GM12878 (cell line): ENCODE measurements around the gene ANKRD55. TPM values are rescaled to one million over a fixed set of nuclear protein-coding genes. Genes with fewer than 3 reads are reported as not detected.
A peak's percentile ranks its signal among the peaks of the same experiment; 100 is the strongest.

Experiments used
- BACH1 ChIP-seq: fragments of 450-650 bp; IDR thresholded peaks from 2 replicates; pipeline ENCODE4 v1.6.1; 2017; ENCODE audit warnings: mild to moderate bottlenecking, borderline replicate concordance
- BMI1 ChIP-seq: fragments of 450-650 bp; IDR thresholded peaks from 2 replicates; pipeline ENCODE4 v1.6.1; 2016; ENCODE audit warnings: mild to moderate bottlenecking, moderate library complexity, borderline replicate concordance
- EP300 ChIP-seq, 2 experiments: fragments of 150-350 bp in 1 of 2; IDR thresholded peaks; 2 replicates each; pipeline ENCODE4 v1.6.1; 2011 to 2012; ENCODE audit warnings: low read depth in 2 of 2, low read length in 2 of 2, borderline replicate concordance in 1 of 2, improper control_type of control experiment in 1 of 2, inconsistent platforms in 1 of 2; ENCODE audit not compliant: control insufficient read depth in 1 of 2
- KLF5 ChIP-seq: fragments of 450-650 bp; IDR thresholded peaks from 2 replicates; pipeline ENCODE4 v1.6.1; 2014; ENCODE audit warnings: mild to moderate bottlenecking; ENCODE audit not compliant: partially characterized antibody
- MLLT1 ChIP-seq: fragments of 450-650 bp; IDR thresholded peaks from 2 replicates; pipeline ENCODE4 v1.6.1; 2016; ENCODE audit warnings: mild to moderate bottlenecking
- RELA ChIP-seq: fragments of 450-650 bp; IDR thresholded peaks from 2 replicates; pipeline ENCODE4 v1.8.0; 2014; ENCODE audit warnings: borderline replicate concordance; ENCODE audit not compliant: partially characterized antibody
- SUPT20H ChIP-seq: IDR thresholded peaks from 2 replicates; pipeline ENCODE4 v1.6.1; 2011; ENCODE audit warnings: low read depth, mild to moderate bottlenecking, low read length, moderate library complexity, borderline replicate concordance; ENCODE audit not compliant: control insufficient read depth
- SUZ12 ChIP-seq: fragments of 200-600 bp; sonication (generic); IDR thresholded peaks from one replicate; pipeline ENCODE4 v1.6.1; 2018; ENCODE audit warnings: antibody characterized with exemption, mild to moderate bottlenecking; ENCODE audit not compliant: unreplicated experiment
- polyA plus RNA-seq, 11 experiments: library from polyadenylated mRNA; depleted of rRNA in 4 of 11; unstranded in 6 of 11; stranded (reverse) in 5 of 11; fragments of >200 nt; fragmentation: Nextera tagmentation in 4 of 11; fragmentation: Illumina TruSeq in 1 of 11; extraction: Ambion mirVana in 4 of 11; extraction: Trizol in 1 of 11; gene quantifications; 1 replicate in 1 of 11; 2 replicates in 10 of 11; pipeline versions ENCODE4 v1.2.1 to v1.2.3, GENCODE V29; 2011 to 2016; ENCODE audit warnings: inconsistent platforms in 2 of 11, missing spikeins in 2 of 11, low read depth in 1 of 11
- total RNA-seq, 4 experiments: library from RNA; depleted of rRNA in 3 of 4; stranded (reverse); fragments of >200 nt in 3 of 4; fragmentation: Illumina TruSeq in 1 of 4; extraction: Trizol in 1 of 4; gene quantifications; 2 replicates each; pipeline versions ENCODE4 v1.2.1 to v1.2.3, GENCODE V29; 2013 to 2021
- TF ChIP-seq, protein P1 (sequence below): fragments of 450-650 bp; IDR thresholded peaks from 2 replicates; pipeline ENCODE4 v1.6.1; 2017; ENCODE audit warnings: mild to moderate bottlenecking, moderate library complexity
- TF ChIP-seq, protein P2 (sequence below): fragments of 450-650 bp; IDR thresholded peaks from 2 replicates; pipeline ENCODE4 v1.6.1; 2017; ENCODE audit warnings: antibody characterized with exemption, mild to moderate bottlenecking, moderate library complexity

ANKRD55 gene
- total and polyA plus RNA-seq, 10 of the 15 experiments (the other 5 are each of a cell fraction or from before 2014, with no cell fraction given), result 0.04 TPM; not detected in 9

DNA sequence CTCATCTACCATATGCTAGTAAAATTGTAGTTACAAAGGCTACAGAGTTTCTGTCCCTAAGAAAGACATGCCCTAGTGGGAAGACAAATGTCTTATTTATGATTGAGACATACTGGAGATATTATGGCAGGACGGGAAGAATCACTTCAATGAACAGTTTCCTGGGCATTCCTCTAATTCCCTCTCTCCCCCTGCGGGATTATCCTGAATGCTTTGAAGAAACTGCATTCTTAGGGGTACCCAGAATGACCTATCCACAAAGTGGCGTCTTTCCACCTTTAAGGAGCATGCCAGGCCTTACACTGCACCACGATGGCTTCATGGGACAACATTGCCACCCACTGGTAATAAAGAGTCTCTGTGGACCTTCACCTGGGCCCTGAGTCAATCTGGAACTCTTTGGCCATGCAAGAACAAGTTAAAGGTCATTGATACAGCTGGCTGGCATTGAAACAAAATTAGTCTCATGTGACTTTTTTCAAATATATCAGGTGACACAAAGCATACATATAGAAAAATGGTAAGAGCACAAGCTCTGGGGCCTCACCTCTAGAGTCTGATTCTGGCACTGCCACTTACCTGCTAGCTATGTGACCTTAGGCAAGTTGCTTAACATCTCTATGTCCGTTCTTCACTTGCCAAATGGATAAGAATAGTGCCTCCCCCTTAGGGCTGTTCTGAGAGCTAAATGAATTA is 32.0 kb downstream of the ANKRD55 start (continued):
- TF ChIP-seq, protein P1, sequence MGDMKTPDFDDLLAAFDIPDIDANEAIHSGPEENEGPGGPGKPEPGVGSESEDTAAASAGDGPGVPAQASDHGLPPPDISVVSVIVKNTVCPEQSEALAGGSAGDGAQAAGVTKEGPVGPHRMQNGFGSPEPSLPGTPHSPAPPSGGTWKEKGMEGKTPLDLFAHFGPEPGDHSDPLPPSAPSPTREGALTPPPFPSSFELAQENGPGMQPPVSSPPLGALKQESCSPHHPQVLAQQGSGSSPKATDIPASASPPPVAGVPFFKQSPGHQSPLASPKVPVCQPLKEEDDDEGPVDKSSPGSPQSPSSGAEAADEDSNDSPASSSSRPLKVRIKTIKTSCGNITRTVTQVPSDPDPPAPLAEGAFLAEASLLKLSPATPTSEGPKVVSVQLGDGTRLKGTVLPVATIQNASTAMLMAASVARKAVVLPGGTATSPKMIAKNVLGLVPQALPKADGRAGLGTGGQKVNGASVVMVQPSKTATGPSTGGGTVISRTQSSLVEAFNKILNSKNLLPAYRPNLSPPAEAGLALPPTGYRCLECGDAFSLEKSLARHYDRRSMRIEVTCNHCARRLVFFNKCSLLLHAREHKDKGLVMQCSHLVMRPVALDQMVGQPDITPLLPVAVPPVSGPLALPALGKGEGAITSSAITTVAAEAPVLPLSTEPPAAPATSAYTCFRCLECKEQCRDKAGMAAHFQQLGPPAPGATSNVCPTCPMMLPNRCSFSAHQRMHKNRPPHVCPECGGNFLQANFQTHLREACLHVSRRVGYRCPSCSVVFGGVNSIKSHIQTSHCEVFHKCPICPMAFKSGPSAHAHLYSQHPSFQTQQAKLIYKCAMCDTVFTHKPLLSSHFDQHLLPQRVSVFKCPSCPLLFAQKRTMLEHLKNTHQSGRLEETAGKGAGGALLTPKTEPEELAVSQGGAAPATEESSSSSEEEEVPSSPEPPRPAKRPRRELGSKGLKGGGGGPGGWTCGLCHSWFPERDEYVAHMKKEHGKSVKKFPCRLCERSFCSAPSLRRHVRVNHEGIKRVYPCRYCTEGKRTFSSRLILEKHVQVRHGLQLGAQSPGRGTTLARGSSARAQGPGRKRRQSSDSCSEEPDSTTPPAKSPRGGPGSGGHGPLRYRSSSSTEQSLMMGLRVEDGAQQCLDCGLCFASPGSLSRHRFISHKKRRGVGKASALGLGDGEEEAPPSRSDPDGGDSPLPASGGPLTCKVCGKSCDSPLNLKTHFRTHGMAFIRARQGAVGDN, result peak; percentile 26; the same call in 1 of the 2 replicates
- peak; percentile 35 for TF ChIP-seq MLLT1
- no peak for TF ChIP-seq SUPT20H
- TF ChIP-seq, protein P2, sequence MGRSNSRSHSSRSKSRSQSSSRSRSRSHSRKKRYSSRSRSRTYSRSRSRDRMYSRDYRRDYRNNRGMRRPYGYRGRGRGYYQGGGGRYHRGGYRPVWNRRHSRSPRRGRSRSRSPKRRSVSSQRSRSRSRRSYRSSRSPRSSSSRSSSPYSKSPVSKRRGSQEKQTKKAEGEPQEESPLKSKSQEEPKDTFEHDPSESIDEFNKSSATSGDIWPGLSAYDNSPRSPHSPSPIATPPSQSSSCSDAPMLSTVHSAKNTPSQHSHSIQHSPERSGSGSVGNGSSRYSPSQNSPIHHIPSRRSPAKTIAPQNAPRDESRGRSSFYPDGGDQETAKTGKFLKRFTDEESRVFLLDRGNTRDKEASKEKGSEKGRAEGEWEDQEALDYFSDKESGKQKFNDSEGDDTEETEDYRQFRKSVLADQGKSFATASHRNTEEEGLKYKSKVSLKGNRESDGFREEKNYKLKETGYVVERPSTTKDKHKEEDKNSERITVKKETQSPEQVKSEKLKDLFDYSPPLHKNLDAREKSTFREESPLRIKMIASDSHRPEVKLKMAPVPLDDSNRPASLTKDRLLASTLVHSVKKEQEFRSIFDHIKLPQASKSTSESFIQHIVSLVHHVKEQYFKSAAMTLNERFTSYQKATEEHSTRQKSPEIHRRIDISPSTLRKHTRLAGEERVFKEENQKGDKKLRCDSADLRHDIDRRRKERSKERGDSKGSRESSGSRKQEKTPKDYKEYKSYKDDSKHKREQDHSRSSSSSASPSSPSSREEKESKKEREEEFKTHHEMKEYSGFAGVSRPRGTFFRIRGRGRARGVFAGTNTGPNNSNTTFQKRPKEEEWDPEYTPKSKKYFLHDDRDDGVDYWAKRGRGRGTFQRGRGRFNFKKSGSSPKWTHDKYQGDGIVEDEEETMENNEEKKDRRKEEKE, result no peak
- TF ChIP-seq BACH1, result no peak
- no peak for TF ChIP-seq SUZ12
- no peak for TF ChIP-seq BMI1
- no peak for TF ChIP-seq EP300 (IDR thresholded peaks at IDR 0.05; ENCODE audit: borderline replicate concordance in 1 of 2, control insufficient read depth in 1 of 2, low read depth in 2 of 2, low read length in 2 of 2)
- no peak for TF ChIP-seq KLF5
- no peak for TF ChIP-seq RELA
